Transverse colon (tissue), 4 donors: ENCODE data around the gene PLA2G12A. TPM values are rescaled to one million over a fixed set of nuclear protein-coding genes. Genes with fewer than 3 reads are reported as not detected.

Experiments used
- DNase-seq: peaks from one replicate; pipeline ENCODE4 v3.0.0-alpha.2; 2019
- H3K27ac ChIP-seq, 4 donors: fragments of 200-600 bp; sonication (generic); 2 replicates each; pipeline ENCODE4 v1.5.1; 2016 to 2018; ENCODE audit warnings: inconsistent platforms in 4 of 4
- H3K27me3 ChIP-seq: fragments of 200-600 bp; sonication (generic); 2 replicates; pipeline ENCODE4 v1.5.1; 2017; ENCODE audit warnings: inconsistent platforms
- H3K36me3 ChIP-seq, 4 donors: fragments of 200-600 bp; sonication (generic); 2 replicates each; pipeline ENCODE4 v1.5.1; 2017 to 2019; ENCODE audit warnings: inconsistent platforms in 4 of 4
- H3K4me1 ChIP-seq, 4 donors: fragments of 200-600 bp; sonication (generic); 2 replicates each; pipeline ENCODE4 v1.5.1; 2017 to 2020; ENCODE audit warnings: inconsistent platforms in 4 of 4
- H3K4me3 ChIP-seq, 4 donors: fragments of 200-600 bp; sonication (generic); 1 replicate in 1 of 4; 2 replicates in 3 of 4; pipeline versions ENCODE4 v1.5.1 to v1.6.1; 2017 to 2019; ENCODE audit warnings: inconsistent platforms in 4 of 4
- H3K9me3 ChIP-seq, 2 donors: fragments of 200-600 bp; sonication (generic); 2 replicates each; pipeline ENCODE4 v1.5.1; 2017 to 2019; ENCODE audit warnings: inconsistent platforms in 2 of 2
- CTCF ChIP-seq, 5 experiments: fragments of 200-600 bp in 3 of 5; fragments of 450-650 bp in 2 of 5; sonication (generic) in 3 of 5; IDR thresholded peaks; 1 replicate in 2 of 5; 2 replicates in 3 of 5; pipeline ENCODE4 v1.5.1; 2016 to 2017; ENCODE audit warnings: antibody characterized with exemption in 5 of 5, inconsistent platforms in 3 of 5, mild to moderate bottlenecking in 2 of 5, moderate library complexity in 1 of 5
- EP300 ChIP-seq: sonication (generic); formaldehyde crosslinking; IDR thresholded peaks from one replicate; pipeline ENCODE4 v1.6.1; 2017; ENCODE audit warnings: antibody characterized with exemption, low read depth
- POLR2A ChIP-seq: fragments of 450-650 bp; IDR thresholded peaks from one replicate; pipeline ENCODE4 v1.6.1; 2016; ENCODE audit warnings: antibody characterized with exemption, mild to moderate bottlenecking, moderate library complexity
- POLR2AphosphoS5 ChIP-seq, 3 donors: sonication (generic); formaldehyde crosslinking; IDR thresholded peaks; one replicate each; pipeline ENCODE4 v1.6.1; 2016; ENCODE audit warnings: antibody characterized with exemption in 3 of 3
- WGBS, 2 donors: methylation state at CpG; one replicate each; pipeline ENCODE4 v1.1.5; 2018; ENCODE audit warnings: low coverage in 1 of 2; 5-methylcytosine and 5-hydroxymethylcytosine counted together
- in situ Hi-C, 4 donors: fragments of 200-750 bp; cut with MboI; loops; one replicate each; pipeline versions ENCODE4 v1.15.0 to v1.15.1; 2017; ENCODE audit warnings: low sequenced_read_pairs in 3 of 4, low pct_ligation_motif_present in 1 of 4, low pct_unique_long_range_greater_than_20kb in 1 of 4
- intact Hi-C: fragments of 100-400 bp; cut with DNase I; formaldehyde crosslinking; loops from one replicate; pipeline ENCODE4 v1.15.1; 2023; ENCODE audit warnings: low total_unique reads
- total RNA-seq, 4 donors: library from RNA; depleted of rRNA; stranded (reverse); fragments of >200 nt; gene quantifications; one replicate each; pipeline ENCODE4 v1.1.0, GENCODE V29; 2016

The PLA2G12A gene
- total RNA-seq, 4 donors from 2014 or later = 17.3 to 42.6 (median 29.7) TPM

DNA sequence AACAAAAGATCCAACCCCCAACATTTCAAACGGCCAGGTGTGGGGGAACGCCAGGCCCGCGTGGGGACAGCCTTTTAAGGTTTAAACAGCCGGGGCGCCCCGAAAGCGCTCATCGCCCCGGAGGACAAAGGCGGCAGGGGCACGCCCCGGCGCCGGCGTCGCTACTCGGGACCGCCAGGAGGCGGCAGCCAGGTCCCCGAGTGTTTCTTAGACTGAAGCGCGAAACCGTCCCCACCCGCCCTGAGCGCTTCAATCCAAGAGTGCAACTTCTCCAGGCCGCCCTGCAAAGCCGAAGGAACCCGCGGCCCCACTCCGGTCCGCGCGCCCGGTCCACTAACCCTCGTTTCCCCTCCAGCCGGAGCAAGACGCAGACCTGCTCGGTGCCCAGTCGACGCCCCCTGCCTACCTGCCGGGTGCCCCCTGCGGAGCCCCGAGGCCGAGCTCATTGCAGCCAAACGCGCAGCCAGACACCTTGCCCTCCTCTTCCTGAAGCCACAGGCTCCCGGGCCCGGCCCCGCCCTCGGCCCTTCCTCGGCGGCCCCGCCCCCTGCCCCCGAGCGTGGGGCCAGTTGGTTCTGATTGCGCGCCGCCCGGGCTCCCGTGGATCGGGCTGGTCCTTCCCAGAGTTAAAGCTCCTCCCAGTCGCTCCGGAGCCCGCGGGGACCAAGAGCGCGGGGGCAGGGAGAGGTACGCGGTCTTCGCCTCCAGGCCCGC lies 26.8 kb downstream of the PLA2G12A start, which contains the start of gene CASP6:
TSS of gene CASP6 (minus strand) at position 496 of the 714 bp plus-strand sequence. CDS start at position 446, 50 bp downstream.
- Histone ChIP-seq H3K27ac (peak within 1 kb of the TSS; percentile 91 to 95 (median 93)), H3K4me3 (peak within 1 kb of the TSS; percentile 57 to 83 (median 71)), H3K4me1 (peaks cover 6 to 52% (median 28%) of the 10 kb centered on the region in 4 donors), H3K9me3 (no peaks in the 10 kb centered on the region), H3K27me3 (no peaks in the 10 kb centered on the region), H3K36me3 (no peaks in the 10 kb centered on the region)
- TF ChIP-seq POLR2AphosphoS5 (IDR thresholded peaks at IDR 0.05) (peak; percentile 82 to 91 (median 90)), EP300 (no peak), POLR2A (peak; percentile 87), CTCF (IDR thresholded peaks at IDR 0.05) (peak; percentile 69 to 88 (median 81))
- intact Hi-C loops (loop anchor here (10.0 kb wide), 1 partner anchor 112 kb away; the partner anchor contains the start of gene GAR1), in situ Hi-C loops (loop anchor here in 3 of 4 donors (25.0 kb wide), 2 partner anchors 109 to 266 kb away; partner anchors contain the start of genes SEC24B (in 3 of the 3), CFI (in 2 of the 3) and GAR1 (in 2 of the 3))
- 1% methylated on average over 46 of the region's 72 CpGs; no CpG with 5 or more reads in 1 of the 2 donors for WGBS, 2 donors
- peak; percentile 93 for DNase-seq

DNA sequence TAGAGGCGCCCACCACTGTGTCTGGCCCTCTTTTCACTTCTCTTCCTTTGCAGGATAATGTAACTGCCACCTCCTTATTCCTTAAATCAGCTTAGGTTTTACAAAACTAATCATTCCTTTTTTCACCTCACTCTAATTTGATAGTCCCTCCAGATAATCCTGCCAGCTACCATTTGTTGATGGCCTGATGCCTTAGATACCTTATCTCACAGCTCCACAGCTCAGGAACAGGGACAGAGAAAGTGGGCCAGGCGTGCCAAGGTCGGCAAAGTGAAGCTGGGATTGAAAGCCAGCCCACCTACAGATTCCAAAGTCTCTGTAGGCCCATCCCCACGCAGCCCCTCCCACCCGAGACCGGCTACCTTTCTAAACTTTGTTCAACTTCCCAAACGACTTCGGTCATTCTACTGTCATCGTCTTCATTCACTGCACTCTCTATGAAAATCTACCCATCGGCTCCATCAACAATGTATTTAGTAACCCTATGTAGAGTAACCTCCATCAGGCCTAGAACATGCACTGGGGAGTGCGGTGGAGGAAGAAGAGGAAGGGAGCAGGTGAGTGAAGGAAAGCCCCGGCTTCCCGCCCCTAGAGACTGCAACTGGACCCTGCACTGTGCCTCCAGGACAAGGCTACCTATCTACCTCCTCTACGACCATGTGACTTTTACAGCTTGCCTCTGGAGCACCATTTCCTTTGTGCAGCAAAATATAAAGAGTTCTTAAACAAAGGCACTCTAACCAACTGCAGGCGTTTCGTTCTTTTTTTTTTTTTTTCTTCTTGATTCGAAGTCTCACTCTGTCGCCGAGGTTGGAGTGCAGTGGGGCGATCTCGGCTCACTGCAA lies 28.1 kb downstream of the PLA2G12A start:
- Histone ChIP-seq H3K4me3 (peak overlapping the region; percentile 57 to 83 (median 71)), H3K27me3 (no peaks in the 10 kb centered on the region), H3K36me3 (peaks cover 0 to 4% (median 0%) of the 10 kb centered on the region in 4 donors), H3K9me3 (no peaks in the 10 kb centered on the region), H3K27ac (peak overlapping the region; percentile 91 to 95 (median 93)), H3K4me1 (peaks cover 6 to 52% (median 28%) of the 10 kb centered on the region in 4 donors)
- in situ Hi-C loops (loop anchor here in 3 of 4 donors (25.0 kb wide), 2 partner anchors 111 to 264 kb away; partner anchors contain the start of genes SEC24B (in 3 of the 3), CFI (in 2 of the 3) and GAR1 (in 2 of the 3)), intact Hi-C loops (loop anchor here (10.0 kb wide), 1 partner anchor 113 kb away; the partner anchor contains the start of gene GAR1)
- TF ChIP-seq POLR2A (peak; percentile 16), CTCF (IDR thresholded peaks at IDR 0.05) (peak in 1 of 5 experiments; percentile 33), EP300 (no peak), POLR2AphosphoS5 (IDR thresholded peaks at IDR 0.05) (peak in 1 of 3 donors; percentile 29)
- WGBS, 2 donors = 34 to 43% methylated on average over 17 to 21 of the region's 21 CpGs
- peak; percentile 52 for DNase-seq

DNA sequence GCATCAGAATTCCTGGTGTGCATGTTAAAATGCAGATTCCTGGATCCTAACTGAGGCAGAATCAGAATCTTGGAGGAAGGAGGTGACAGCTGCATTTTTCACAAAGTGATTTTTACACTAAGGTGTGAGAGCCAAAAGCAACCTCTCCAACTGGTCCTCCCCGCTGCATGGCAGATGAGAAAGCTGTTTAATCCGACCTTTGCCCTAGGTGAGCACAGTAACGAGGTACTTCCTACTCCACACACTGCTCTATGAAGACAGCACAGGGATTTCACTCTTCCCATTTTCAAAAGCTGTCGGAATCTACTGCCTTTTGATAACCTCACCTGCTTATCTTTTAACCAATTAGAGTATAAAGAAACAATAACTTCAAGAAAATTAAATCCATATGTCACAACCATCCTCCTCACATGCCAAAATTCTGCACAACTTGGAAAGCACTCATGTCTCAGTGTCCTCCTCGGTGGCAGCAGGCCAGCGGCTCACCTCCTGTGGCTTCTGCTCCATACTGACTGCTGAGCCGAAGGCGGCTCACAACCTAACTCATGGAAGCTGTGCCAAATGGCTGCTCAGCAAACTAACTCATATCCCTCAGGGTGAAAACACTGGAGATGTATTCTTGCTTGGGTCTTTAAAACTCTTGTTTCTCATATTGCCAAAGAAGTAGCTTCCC lies 30.2 kb downstream of the PLA2G12A start:
- in situ Hi-C loops = loop anchor here in 3 of 4 donors (25.0 kb wide), 2 partner anchors 113 to 262 kb away; partner anchors contain the start of genes SEC24B (in 3 of the 3), CFI (in 2 of the 3) and GAR1 (in 2 of the 3)
- TF ChIP-seq POLR2AphosphoS5 (IDR thresholded peaks at IDR 0.05) = peak in 1 of 3 donors; percentile 37
- no peak for TF ChIP-seq POLR2A
- no peak for TF ChIP-seq EP300
- Histone ChIP-seq H3K27ac (peak overlapping the region; percentile 64 to 94 (median 78)), H3K27me3 (no peaks in the 10 kb centered on the region), H3K9me3 (no peaks in the 10 kb centered on the region), H3K4me1 (peaks cover 5 to 45% (median 27%) of the 10 kb centered on the region in 4 donors), H3K4me3 (no peak overlapping the region), H3K36me3 (peaks cover 0 to 8% (median 2%) of the 10 kb centered on the region in 4 donors)
- intact Hi-C loops = loop anchor here (10.0 kb wide), 1 partner anchor 115 kb away; the partner anchor contains the start of gene GAR1
- peak; percentile 61 for DNase-seq
- 55% methylated on average over 8 of the region's 8 CpGs; no CpG with 5 or more reads in 1 of the 2 donors for WGBS, 2 donors

DNA sequence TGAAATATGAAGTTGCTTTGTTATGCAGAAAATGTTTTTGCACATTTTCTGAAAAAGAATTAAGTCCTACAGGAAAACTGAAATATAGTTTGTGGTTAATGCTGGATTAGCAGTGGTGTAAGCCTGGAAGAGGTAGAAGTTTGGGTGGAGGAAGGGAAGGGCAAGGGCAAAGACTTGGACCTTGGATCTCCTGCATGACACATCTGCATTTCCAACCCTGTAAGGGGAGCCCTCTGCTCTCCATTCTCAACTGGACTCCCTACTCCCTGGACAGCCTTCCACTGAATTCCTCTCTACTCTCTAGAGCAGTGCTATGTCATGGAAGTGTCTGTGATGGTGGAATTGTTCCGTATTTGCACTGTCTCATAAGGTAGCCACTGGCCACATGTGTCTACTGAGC lies 31.2 kb downstream of the PLA2G12A start:
- Histone ChIP-seq H3K27ac (no peak overlapping the region), H3K9me3 (no peaks in the 10 kb centered on the region), H3K4me1 (peaks cover 0 to 35% (median 23%) of the 10 kb centered on the region in 4 donors), H3K4me3 (no peak overlapping the region), H3K27me3 (no peaks in the 10 kb centered on the region), H3K36me3 (peaks cover 0 to 14% (median 2%) of the 10 kb centered on the region in 4 donors)
- 86 to 100% methylated on average over 1 of the region's 1 CpG for WGBS, 2 donors
- intact Hi-C loops (no loop called here), in situ Hi-C loops (no loop called here)
- DNase-seq = no peak
- TF ChIP-seq POLR2A (no peak), POLR2AphosphoS5 (IDR thresholded peaks at IDR 0.05) (no peak)
